GM12872 (cell line): ENCODE measurements around the gene TMEM62.

Experiments used
- CTCF ChIP-seq: IDR thresholded peaks from 3 replicates; pipeline ENCODE4 v1.5.1; 2011; ENCODE audit warnings: low read depth, mild to moderate bottlenecking, low read length, moderate library complexity; ENCODE audit not compliant: insufficient read depth

The TMEM62 gene

GRCh38 chr15:43199945-43200488 lies 66.6 kb downstream of the TMEM62 start:
- no peak for TF ChIP-seq CTCF

- TF ChIP-seq CTCF = peak; percentile 77
Measured at GRCh38 chr15:43204016-43204901, 70.9 kb downstream of the TMEM62 start.

DNA sequence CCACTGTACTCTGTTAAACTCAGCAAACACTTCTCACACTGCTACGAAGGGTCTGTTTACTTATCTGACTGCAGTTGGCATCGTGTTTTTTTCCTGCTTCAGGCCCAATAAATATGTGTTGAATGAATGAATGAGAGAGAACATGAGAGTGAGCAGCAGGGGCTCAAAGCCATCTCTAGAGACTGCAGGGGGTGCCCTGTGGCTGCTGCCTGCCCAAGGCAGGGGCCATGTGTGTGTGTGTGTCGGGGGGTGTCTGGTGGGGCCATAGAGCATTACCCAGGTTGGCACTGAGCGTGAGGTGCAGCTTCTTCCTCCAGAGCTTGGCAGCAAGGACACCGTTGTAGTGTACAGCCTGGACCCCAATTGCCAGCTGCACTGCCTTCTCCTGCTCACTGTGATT lies 72.7 kb downstream of the TMEM62 start:
- TF ChIP-seq CTCF = no peak

DNA sequence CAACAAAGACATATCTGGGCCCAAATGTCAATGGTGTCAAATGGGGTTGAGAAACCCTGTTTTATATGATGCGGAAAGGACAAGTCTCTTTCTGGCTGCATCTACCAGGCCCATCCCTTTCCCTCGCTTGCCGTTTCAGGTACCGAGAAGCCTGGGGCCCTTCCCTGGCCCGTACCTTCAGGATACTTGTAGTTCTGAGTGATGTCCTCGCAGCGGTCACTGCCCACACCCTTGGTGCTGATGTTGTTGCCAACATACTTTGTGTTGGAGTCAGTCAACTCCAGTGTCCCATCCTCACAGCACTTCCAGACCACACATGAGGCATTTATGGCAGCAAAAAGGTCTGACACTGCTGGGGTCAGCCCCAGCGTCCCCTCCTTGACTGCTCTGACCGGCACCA lies 73.6 kb downstream of the TMEM62 start:
- TF ChIP-seq CTCF = no peak

GRCh38 chr15:43208052-43209002 lies 74.9 kb downstream of the TMEM62 start:
- TF ChIP-seq CTCF = no peak

DNA sequence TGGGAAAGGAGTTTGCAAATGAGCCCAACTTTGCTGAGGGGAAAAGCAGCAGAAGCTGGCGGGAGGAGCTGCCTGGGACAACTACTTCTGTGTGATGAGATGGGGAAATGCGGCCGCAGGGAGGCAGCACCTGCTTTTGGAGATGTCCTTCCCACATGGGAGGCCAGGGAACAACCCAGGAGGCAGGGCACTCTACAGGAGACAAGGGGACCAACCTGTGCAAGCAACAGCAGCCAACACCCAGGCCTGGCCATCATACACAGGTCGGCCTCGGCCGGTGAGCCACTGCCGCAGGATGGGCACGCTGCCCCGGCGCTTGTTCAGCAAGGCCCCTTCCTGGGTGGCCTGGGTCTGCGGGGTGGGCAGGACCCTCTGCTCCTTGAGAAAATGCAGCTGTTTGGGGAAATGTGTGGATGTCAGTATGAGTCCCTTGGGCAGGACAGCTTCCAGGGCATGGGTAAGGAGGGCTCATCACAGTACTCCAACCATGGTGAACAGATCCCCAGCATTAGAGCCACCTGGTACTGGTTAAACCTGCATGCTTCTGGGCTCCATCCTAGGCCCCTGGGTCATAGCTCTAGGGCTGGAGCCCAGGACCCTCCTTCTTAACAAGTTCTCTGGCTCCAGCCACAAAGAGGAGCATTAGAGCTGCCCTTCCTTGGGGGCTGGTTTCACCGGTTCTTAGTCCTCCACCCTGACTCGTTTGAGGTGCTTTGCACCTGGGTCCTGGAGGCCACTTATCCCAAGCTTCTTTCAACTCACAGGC lies 75.9 kb downstream of the TMEM62 start:
- no peak for TF ChIP-seq CTCF
